Cardiac muscle cell (in vitro differentiated cells and primary cell): ENCODE results near the gene SNAPC4. TPM values are rescaled to one million over a fixed set of nuclear protein-coding genes. Genes with fewer than 3 reads are reported as not detected.

Experiments used
- DNase-seq, 2 donors: peaks; one replicate each; pipeline versions ENCODE4 v3.0.0 to v3.0.0-alpha.2; 2010 to 2017; ENCODE audit warnings: low read depth in 1 of 2, low spot score in 1 of 2
- H3K27ac ChIP-seq: fragments of 200-600 bp; sonication (generic); 2 replicates; pipeline ENCODE4 v1.5.1; 2016
- H3K27me3 ChIP-seq: fragments of 200-600 bp; sonication (generic); 2 replicates; pipeline ENCODE4 v1.6.0; 2016; ENCODE audit warnings: control low read depth
- H3K36me3 ChIP-seq: fragments of 200-600 bp; sonication (generic); 2 replicates; pipeline ENCODE4 v1.5.1; 2016; ENCODE audit warnings: control low read depth
- H3K4me1 ChIP-seq: fragments of 200-600 bp; sonication (generic); 2 replicates; pipeline ENCODE4 v1.8.1; 2017; ENCODE audit warnings: low read depth, mild to moderate bottlenecking, mixed run types
- H3K4me3 ChIP-seq: fragments of 200-600 bp; sonication (generic); 2 replicates; pipeline ENCODE4 v1.5.1; 2016; ENCODE audit warnings: mild to moderate bottlenecking
- H3K9me3 ChIP-seq: fragments of 200-600 bp; sonication (generic); 2 replicates; pipeline ENCODE4 v1.5.1; 2017; ENCODE audit warnings: low read depth, mild to moderate bottlenecking, control low read depth
- polyA plus RNA-seq: library from polyadenylated mRNA; unstranded; fragments of >200 nt; fragmentation: Nextera tagmentation; extraction: Ambion mirVana; gene quantifications from 2 replicates; pipeline ENCODE4 v1.2.1, GENCODE V29; 2016
- total RNA-seq: library from RNA; depleted of rRNA; stranded (reverse); fragments of >200 nt; gene quantifications from 2 replicates; pipeline ENCODE4 v1.2.3, GENCODE V29; 2016
- TF ChIP-seq, protein P1 (sequence below): IDR thresholded peaks from 2 replicates; pipeline ENCODE4 v1.5.1; 2012; ENCODE audit warnings: low read depth, mild to moderate bottlenecking, low read length

The SNAPC4 gene
- total and polyA plus RNA-seq, 2 experiments from 2014 or later: 7.7 to 12.7 TPM

DNA sequence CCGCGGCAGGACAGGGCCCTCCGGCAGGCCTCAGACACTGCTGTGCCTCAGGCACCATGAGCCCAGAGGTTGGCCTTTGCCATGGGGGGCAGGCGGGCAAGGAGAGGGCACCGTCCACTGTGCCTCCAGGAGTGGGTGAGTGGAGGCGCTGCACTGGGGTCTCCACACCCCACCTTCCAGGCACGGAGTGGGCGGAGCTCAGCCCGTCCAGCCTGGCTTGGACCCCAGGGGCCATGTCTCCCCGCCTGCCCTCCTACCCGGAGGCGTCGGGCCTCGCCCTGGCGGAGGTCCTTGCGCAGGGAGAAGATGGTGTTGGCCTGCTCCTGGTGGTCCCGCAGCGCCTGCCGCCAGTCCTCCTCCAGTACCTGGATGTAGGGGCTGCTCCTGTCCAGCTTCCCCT is 29.9 kb downstream of the SNAPC4 start:
- TF ChIP-seq, protein P1, sequence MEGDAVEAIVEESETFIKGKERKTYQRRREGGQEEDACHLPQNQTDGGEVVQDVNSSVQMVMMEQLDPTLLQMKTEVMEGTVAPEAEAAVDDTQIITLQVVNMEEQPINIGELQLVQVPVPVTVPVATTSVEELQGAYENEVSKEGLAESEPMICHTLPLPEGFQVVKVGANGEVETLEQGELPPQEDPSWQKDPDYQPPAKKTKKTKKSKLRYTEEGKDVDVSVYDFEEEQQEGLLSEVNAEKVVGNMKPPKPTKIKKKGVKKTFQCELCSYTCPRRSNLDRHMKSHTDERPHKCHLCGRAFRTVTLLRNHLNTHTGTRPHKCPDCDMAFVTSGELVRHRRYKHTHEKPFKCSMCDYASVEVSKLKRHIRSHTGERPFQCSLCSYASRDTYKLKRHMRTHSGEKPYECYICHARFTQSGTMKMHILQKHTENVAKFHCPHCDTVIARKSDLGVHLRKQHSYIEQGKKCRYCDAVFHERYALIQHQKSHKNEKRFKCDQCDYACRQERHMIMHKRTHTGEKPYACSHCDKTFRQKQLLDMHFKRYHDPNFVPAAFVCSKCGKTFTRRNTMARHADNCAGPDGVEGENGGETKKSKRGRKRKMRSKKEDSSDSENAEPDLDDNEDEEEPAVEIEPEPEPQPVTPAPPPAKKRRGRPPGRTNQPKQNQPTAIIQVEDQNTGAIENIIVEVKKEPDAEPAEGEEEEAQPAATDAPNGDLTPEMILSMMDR: no peak
- DNase-seq: no peak

DNA sequence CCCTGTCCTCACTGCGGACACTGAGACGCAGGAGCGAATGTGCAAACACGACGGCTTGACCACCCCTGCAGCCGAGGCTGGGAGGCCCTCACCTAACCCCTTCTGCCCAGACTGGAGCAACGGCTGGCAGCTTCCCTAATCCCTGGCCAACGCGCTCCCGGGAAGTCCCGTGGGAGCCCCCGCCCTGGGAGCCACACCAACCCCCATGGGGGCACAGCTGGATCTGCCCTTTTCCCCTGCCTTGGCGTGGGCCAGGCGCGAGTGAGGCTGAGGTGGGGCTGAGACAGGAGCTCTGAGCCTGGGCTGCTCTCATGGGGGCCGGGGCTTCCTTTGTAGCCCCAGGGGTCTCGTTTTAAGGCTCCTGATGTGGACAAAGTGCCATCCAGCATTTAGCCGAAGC is 31.8 kb downstream of the SNAPC4 start:
- Histone ChIP-seq H3K36me3 (no peaks in the 10 kb centered on the region), H3K4me1 (no peaks in the 10 kb centered on the region), H3K4me3 (no peak overlapping the region), H3K27me3 (no peaks in the 10 kb centered on the region), H3K27ac (no peak overlapping the region), H3K9me3 (no peaks in the 10 kb centered on the region)
- no peak for DNase-seq
- TF ChIP-seq, protein P1: no peak

More for the DNA sequence above, 29.9 kb downstream of the SNAPC4 start:
- Histone ChIP-seq H3K27ac (no peak overlapping the region), H3K27me3 (no peaks in the 10 kb centered on the region), H3K4me1 (no peaks in the 10 kb centered on the region), H3K9me3 (no peaks in the 10 kb centered on the region), H3K4me3 (no peak overlapping the region), H3K36me3 (no peaks in the 10 kb centered on the region)

DNA sequence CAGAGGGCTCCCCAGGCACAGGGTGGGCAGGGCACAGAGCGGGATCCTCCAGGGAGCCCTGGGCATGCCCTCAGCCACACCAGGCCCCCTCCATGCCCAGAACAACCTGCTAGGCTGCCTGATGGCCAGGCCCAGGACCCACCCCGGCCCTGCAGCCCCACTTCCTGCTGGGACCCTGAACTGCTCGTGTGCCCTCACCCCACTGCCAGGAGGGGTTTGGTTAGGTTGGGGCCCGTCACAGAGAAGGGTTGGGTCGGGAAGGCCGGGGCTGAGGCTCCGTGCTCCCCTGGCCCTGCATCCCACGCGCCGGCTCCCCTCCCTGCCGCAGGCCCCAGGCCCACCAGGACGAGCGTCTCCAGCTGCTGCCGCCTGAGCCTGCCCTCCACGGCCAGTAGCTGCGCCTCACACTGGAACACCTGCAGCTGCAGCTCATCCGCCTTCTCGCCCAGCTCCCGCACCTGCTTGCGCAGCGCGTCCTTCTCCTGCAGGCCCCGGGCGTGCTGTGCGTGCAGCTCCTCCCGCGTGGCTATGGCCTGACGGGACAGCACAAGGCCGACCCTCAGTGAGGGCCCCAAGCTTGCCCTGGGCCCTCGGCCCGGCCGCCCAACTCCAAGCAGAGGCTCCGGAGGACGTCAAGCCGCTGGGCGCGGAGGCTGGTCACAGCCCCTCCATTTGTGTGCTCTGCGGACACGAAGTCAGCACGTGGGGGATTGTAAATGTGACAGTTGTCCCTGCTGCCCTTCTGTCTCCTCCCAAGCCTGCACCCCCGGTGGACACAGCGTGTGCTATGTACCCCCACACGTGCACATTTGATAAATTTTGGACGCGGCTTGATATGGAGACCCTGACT is 32.4 kb downstream of the SNAPC4 start:
- Histone ChIP-seq H3K36me3 (no peaks in the 10 kb centered on the region), H3K4me1 (no peaks in the 10 kb centered on the region), H3K4me3 (no peak overlapping the region), H3K9me3 (no peaks in the 10 kb centered on the region), H3K27me3 (no peaks in the 10 kb centered on the region), H3K27ac (no peak overlapping the region)
- TF ChIP-seq, protein P1: no peak
- DNase-seq: no peak

DNA sequence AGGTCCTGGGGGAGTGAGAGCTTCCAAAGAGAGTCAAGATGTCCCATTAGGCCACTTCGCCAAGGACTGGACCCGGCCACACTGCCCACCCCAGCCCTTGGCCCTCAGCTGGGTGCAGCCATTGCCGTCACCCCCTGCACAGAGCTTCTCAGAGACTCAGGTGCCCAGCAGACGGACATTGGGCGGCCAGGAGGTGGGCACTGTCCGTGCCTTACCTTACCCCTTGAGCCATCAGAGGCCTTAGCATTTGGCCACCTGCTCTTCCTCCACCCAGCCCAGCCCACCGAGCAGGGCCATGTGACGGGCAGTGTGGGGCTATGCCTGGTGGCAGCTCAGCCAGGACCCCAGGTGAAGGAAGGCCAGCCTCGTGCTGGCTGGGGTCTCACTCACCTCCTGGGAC is 33.1 kb downstream of the SNAPC4 start:
- TF ChIP-seq, protein P1: no peak
- DNase-seq: no peak
- H3K27ac ChIP-seq: no peak overlapping the region
- H3K27me3 ChIP-seq: no peaks in the 10 kb centered on the region
- no peaks in the 10 kb centered on the region for H3K9me3 ChIP-seq
- no peaks in the 10 kb centered on the region for H3K4me1 ChIP-seq
- no peak overlapping the region for H3K4me3 ChIP-seq
- H3K36me3 ChIP-seq: no peaks in the 10 kb centered on the region

DNA sequence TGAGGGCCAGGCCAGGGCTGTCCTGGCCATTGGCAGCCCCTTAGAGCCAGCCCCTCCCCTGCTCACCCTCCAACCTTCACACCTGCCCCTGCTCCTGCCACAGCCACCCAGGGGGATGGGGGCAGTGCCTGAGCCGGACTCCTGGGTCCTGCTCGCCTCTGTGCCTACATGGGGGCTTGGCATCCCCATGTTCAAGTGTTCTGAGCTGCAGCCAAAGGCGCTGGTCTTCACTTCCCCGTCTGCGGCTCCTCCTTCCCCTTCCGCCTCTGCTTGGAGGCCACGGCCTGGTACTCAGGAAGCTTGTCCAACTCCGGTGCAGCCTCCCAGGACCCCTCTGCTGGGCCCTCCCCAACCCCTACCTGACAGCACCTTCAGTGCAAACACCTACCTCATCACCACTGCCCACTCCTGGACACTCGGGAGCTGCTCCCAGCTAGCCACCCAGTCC is 34.2 kb downstream of the SNAPC4 start:
- Histone ChIP-seq H3K27ac (no peak overlapping the region), H3K36me3 (no peaks in the 10 kb centered on the region), H3K27me3 (no peaks in the 10 kb centered on the region), H3K4me3 (no peak overlapping the region), H3K9me3 (no peaks in the 10 kb centered on the region), H3K4me1 (no peaks in the 10 kb centered on the region)
- TF ChIP-seq, protein P1: no peak
- no peak for DNase-seq
